ENCODE results near the gene ITGAL.

- TF ChIP-seq CTCF (IDR thresholded peaks at IDR 0.05; ENCODE audit: low read length): no peak
- no peak for TF ChIP-seq EZH2 (IDR thresholded peaks at IDR 0.05; ENCODE audit: borderline replicate concordance, low read length)
Observed at GRCh38 chr16:30428055-30428454, 44.5 kb upstream of the ITGAL start.
